NCI-H345 (cell line): ENCODE data around the gene SPINK2.

Source experiments
- DNase-seq: peaks from one replicate; lab custom pipeline; 2025; lab: John Stamatoyannopoulos, UW

The SPINK2 gene

DNA sequence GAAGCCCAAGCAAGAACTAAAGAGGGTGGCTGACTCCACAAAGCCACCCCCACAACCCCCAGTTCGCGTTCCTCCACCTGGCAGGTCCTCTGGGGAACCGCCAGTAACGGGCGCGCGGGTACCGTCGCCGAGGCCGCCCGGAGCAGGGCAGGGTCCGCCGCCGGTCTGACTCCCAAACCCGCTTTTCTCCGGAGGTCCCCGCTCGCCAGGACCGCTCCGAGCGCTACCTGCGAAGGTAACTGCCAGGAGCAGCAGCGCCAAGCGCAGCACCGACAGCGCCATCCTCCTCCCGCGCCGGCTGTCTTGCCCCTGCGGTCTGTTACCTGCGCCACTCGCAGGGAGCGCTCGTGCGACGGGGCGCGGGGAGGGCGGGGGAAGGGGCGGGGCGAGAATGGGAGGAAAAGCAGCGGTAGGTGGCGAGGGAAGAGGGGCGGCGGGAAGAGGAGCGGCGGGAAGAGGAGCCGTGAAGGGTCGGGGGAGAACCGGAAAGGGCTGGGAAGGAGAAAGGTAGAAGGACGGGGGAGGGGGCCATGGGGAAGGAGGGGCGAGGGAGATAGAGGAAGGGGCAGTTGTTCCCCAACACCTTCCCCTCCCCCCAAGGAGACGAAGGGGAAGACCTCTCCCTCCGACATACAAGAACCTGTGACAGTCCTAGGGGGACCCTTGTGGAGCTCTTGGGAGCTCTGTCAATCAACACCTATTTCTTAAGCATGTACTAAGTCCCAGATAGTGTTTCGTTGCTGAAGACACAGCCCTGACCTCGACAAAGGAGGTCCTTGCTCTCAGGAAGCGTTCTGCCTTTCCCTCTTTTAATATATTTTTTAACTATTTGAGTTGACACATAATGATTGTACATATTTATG, at the start of gene SPINK2:
TSS of gene SPINK2 (minus strand) at position 321 of the 863 bp plus-strand sequence. CDS start at position 282, 39 bp downstream.
- DNase-seq: peak; percentile 61

DNA sequence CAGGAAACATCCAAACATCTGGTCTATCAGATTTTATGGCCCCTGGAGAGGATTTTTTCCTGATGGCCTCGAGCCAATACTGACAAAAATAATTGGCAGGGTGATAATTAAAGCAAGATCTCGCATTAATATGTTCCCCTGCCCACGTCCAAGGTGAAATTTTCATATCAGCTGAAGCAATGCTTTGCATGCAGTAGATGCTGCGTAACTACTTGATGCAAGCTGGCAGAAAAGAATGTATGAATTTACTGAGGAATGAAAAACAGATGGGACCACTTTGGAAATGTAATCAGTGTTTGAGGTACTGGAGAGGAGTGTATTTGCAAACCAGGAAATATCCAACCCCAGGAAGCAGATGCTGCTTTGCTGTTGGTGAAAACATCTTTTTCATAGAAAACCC, 49.4 kb upstream of the SPINK2 start:
- DNase-seq: peak; percentile 2

GRCh38 chr4:56863441-56864139, 42.1 kb upstream of the SPINK2 start:
- no peak for DNase-seq

GRCh38 chr4:56861360-56861759, 39.9 kb upstream of the SPINK2 start:
- DNase-seq: no peak

DNA sequence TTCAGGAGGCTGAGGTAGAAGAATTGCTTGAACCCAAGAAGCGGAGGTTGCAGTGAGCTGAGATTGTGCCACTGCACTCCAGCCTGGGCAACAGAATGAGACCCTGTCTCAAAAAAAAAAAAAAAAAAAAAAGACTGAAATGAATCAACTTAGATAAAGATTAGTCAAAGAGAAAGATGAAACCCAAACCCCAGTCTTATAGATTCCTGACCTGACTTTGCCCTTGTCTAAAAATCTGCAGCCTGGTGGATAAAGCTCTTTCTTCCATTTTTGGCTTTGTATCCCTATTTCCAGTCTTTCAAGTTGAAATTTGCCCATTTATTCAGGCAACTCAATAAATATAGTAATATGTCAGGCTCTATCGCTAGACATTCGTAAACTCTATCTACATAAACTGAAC, 39.3 kb upstream of the SPINK2 start:
- DNase-seq: no peak

DNA sequence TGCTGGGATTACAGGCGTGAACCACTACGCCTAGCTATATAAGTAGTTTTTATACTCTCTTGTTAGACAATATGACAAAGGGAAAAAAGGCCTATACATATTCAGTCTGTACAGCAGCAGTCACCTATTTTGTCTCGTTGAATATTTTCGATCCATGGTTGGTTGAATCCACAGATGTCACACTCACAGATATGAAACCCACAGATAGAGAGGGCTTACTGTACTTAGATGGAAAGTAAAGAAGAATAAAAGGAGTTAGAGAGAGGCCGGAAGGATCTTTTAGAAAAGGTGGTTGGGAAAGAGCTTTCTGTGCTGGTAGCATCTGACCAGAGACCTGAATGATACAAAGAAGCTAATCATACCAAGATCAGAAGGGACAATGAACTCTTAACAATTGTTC, 38.3 kb upstream of the SPINK2 start:
- no peak for DNase-seq

GRCh38 chr4:56857601-56858309, 36.3 kb upstream of the SPINK2 start:
- DNase-seq: no peak

- no peak for DNase-seq
Observed at GRCh38 chr4:56856656-56857055, 35.2 kb upstream of the SPINK2 start.

GRCh38 chr4:56850910-56851309, 29.4 kb upstream of the SPINK2 start:
- DNase-seq: no peak

DNA sequence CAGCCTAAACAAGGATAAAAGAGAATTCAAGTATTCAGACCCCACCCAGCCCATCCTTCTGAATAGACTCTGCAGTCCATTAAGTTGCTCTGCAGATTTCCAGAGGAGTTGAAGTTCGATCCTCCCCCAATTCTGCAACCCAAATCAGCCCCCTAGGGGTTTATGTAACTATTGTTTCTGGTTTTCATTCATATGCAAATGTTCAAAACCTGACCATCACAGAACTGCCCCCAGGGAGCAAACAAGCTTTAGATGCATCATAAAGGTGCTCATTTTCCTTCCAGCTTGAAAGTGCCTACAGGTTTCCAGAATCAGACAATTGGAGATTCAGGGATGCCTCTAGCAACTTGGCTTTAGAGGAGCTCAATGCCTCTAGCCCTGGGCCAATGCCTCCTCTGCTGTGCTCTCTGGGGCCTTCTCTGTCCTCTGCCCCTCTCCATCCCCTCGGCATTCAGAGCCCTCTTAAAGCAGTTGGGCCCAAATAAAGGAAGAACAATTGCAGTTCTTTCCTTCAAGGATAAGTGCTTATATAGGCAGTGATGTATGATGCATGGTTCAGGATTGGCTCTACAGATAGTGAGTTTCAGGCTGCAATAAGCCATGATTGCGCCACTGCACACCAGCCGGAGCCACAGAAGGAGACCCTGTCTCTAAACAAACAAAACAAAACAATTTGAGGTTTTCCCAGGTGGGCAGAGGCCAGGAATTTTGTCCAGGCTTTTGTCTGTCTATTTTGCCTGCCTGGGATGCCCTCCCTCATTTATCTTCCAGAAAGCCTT, 23.5 kb upstream of the SPINK2 start:
- no peak for DNase-seq

DNA sequence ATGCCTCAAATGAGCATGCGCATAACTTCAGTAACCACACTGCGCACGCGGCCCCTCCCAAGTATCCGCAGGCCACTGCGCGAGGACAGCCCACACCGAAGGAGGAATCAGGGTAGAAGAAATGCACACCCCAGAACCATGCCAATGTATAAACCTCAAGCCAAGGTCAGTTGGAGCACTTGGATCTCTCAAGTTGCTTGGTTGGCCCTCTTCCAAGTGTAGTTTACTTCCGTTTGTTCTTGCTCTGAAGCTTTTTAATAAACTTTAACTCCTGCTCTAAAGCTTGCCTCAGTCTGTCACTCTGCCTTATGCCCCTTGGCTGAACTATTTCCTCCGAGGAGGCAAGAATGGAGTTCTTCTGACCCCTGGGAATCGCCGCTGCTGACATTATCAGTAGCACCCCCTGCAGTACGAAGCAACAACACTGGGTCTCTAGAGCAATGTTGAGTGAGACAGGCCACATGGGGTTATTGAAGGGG, 22.0 kb upstream of the SPINK2 start:
- no peak for DNase-seq

DNA sequence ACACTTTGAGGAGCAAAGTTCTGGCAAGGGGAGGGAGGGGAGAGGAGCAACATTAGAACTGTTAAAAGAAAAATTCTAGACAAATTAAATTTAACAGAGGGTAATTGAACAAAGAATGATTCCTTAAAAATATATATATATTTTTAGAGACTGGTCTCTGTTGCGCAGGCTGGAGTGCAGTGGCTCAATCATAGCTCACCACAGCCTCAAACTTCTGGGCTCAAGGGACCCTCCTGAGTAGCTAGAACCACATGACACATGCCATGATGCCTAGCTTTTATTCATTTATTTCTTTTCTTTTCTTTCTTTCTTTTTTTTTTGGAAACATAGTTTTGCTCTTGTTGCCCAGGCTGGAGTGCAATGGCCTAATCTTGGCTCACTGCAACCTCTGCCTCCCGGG, 19.1 kb upstream of the SPINK2 start:
- no peak for DNase-seq

GRCh38 chr4:56828784-56829535, 7.5 kb upstream of the SPINK2 start:
- no peak for DNase-seq

DNA sequence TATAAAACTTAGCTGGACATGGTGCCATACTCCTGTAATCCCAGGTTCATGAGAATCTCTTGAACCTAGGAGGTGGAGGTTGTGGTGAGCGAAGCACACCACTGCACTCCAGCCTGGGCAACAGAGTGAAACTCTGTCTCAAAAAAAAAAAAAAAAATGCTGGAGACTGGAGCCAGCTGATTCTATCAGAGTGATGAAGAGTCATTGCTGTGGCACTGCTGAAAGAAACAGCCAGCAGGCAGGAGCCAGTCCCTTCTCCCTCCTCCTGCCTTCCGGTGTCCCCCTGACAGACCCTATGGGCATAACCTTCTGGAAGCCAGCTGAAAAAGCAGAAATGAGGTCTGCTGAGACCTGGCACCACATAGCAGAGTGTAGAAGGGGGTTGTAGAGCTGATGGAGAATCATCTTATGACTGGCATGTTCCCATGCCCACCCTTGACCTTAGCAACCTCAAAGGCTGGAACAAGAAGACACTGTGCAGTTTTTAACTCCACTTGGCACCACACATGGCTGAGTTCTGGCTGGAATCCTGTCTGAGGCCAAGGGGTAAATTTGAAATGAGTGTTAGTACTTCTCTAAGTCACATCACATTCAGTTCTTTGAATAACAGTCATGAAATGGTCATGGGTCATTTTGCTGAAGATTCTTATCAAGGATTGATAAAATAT, 2.6 kb upstream of the SPINK2 start:
- no peak for DNase-seq

DNA sequence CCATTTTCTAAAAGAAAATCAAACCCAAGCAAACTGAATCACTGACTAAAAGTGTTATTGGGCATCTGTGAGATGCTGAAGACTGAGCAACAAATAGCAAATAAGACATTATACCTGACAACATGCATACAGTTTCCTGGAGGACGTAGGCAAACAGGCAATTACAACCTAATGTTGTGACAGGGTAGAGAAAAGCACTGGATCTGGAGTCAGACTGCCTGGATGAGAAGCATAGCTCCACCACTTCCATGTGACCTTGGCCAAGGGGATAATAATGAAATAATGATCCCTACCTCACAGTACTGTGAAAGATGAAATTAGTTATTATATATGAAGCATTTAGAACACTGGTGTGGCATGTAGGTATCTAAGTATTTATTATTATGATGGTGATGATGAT, 2.7 kb downstream of the SPINK2 start:
- no peak for DNase-seq

GRCh38 chr4:56817840-56818491, 3.5 kb downstream of the SPINK2 start:
- DNase-seq: no peak

DNA sequence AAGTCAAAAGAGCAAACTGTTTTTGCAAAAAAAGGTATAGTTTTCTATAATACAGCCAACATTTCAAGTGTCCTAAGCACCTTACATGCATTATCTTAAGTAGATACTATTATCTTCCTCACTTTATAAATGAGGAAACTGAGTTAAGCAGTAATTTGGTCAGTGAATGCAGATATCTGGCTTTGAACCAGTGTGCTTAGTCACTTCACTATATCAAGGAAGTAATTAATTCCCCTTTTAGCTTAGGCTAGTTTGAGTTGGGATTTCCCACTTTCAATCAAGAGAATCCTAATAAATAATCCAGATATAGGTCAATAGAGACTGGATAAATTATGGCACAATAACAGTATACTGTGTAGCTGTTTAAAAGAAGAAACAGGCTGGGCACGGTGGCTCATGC, 14.8 kb downstream of the SPINK2 start:
- DNase-seq: no peak

DNA sequence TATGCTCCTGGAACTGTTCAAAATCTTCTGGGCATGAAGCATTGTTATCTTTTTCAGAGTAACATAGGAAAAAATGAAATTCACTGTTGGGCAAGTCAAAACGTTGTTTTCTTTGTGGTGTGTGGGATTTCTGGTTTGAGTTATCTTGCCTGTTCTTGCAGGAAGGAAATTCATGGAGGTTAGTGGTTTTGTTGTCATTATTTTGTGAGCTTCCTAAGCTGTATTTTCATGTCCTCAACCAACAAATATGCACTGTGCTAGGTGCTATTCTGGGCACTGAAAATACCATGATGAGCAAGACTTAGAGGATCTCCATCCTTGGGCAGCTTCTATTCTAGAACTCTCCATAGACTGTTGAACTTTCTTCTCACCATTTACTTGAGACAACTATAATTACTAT, 16.9 kb downstream of the SPINK2 start:
- DNase-seq: no peak

- DNase-seq: peak; percentile 30
Observed at GRCh38 chr4:56803471-56803870, 18.0 kb downstream of the SPINK2 start.
